Measurements from ENCODE around the gene MRPL19.
A peak's percentile ranks its signal among the peaks of the same experiment; 100 is the strongest.
"Not testable (repeated sequence)": the region's sequence is repeated elsewhere in the genome, so short reads cannot be mapped to it uniquely, and the experiment has no call there.

MRPL19 gene

GRCh38 chr2:75616933-75617332, 29.6 kb upstream of the MRPL19 start:
- no peak for DNase-seq

- no peak for DNase-seq
Observed at GRCh38 chr2:75619956-75620740, 26.4 kb upstream of the MRPL19 start.

- no peak for DNase-seq
Observed at GRCh38 chr2:75621228-75621627, 25.4 kb upstream of the MRPL19 start.

GRCh38 chr2:75622500-75622899, 24.1 kb upstream of the MRPL19 start:
- DNase-seq: no peak

- DNase-seq: no peak
Observed at GRCh38 chr2:75622929-75623328, 23.7 kb upstream of the MRPL19 start.

GRCh38 chr2:75627902-75628504, 18.6 kb upstream of the MRPL19 start:
- DNase-seq: peak; percentile 43

GRCh38 chr2:75632091-75632701, 14.4 kb upstream of the MRPL19 start:
- no peak for DNase-seq

GRCh38 chr2:75632813-75633212, 13.8 kb upstream of the MRPL19 start:
- no peak for DNase-seq

- no peak for DNase-seq
Observed at GRCh38 chr2:75633620-75634019, 13.0 kb upstream of the MRPL19 start.

GRCh38 chr2:75634945-75635344, 11.6 kb upstream of the MRPL19 start:
- DNase-seq: no peak

- no peak for DNase-seq
Observed at GRCh38 chr2:75637568-75637967, 9.0 kb upstream of the MRPL19 start.

GRCh38 chr2:75640621-75641121, 5.9 kb upstream of the MRPL19 start:
- peak; percentile 34 for DNase-seq

- no peak for DNase-seq
Observed at GRCh38 chr2:75641587-75641986, 5.0 kb upstream of the MRPL19 start.

GRCh38 chr2:75643980-75644379, 2.6 kb upstream of the MRPL19 start:
- no peak for DNase-seq

GRCh38 chr2:75645643-75646042, 940 bp upstream of the MRPL19 start:
- DNase-seq: no peak

- DNase-seq: no peak
Observed at GRCh38 chr2:75646090-75646582, 447 bp upstream of the MRPL19 start.

- no peak for DNase-seq
Observed at GRCh38 chr2:75647771-75648170, 1.2 kb downstream of the MRPL19 start.

- DNase-seq: no peak
Observed at GRCh38 chr2:75654012-75654411, 7.4 kb downstream of the MRPL19 start.

- no peak for DNase-seq
Observed at GRCh38 chr2:75655861-75656260, 9.3 kb downstream of the MRPL19 start.

GRCh38 chr2:75656563-75656962, 10.0 kb downstream of the MRPL19 start:
- no peak for DNase-seq

GRCh38 chr2:75657798-75658197, 11.2 kb downstream of the MRPL19 start:
- no peak for DNase-seq

- no peak for DNase-seq
Observed at GRCh38 chr2:75666911-75667310, 20.3 kb downstream of the MRPL19 start.

- DNase-seq: no peak
Observed at GRCh38 chr2:75667884-75668283, 21.3 kb downstream of the MRPL19 start.

GRCh38 chr2:75675423-75675822, 28.8 kb downstream of the MRPL19 start:
- not testable (repeated sequence) for DNase-seq

All from CD4-positive, alpha-beta T cell treated with Interleukin-15 for 1 hour (primary cell).